MM.1S (cell line): Measurements from ENCODE around the gene BTBD6.

Source experiments
- EZH2 ChIP-seq: fragments of 300-600 bp; sonication (generic); optimal IDR thresholded peaks from 2 replicates; pipeline ENCODE3; 2017; ENCODE audit warnings: low read depth, mild to moderate bottlenecking, antibody characterized with exemption, low read length, mixed read lengths
- EZH2phosphoT487 ChIP-seq: fragments of 300-600 bp; sonication (generic); IDR thresholded peaks from 2 replicates; pipeline ENCODE4 v1.6.1; 2018; ENCODE audit warnings: antibody characterized with exemption, low read length
- TF ChIP-seq, protein P1 (sequence below): fragments of 300-600 bp; sonication (generic); IDR thresholded peaks from 2 replicates; pipeline ENCODE4 v1.5.1; 2016; ENCODE audit warnings: antibody characterized with exemption, low read length, mixed read lengths

DNA sequence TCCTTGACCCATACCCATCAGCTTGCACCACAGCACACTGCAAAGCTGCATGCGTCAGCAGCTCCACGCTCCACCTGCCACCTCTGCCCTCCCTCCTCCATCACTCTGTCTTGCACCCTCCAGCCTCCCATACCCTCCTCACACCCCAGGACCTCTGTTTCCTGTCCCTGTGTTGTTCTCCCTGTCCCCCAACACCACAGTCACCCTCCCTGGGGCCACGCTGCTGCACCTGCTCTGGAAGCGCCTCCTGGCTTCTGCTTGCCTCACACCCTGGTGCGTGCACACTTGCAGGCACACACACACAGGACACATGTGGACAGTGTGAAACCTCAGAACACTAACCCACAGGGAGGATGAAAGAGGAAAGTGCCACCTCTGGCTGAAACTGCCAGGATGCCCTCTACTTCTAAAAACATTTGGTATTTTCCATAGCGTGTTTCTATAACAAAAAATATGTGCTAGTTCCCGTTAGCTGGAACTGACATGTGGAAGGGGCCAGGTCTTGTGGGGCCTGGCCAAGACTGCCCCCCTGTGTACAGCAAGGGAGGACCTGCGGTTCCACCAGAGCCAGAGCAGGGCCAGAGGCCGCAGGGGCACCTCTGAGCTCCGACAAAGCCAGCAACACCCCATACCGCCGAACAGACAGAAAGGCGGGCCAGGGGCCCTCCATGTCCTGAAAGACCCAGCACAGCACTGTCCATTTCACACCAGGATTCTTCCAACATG, 42.5 kb downstream of the BTBD6 start:
- TF ChIP-seq, protein P1, sequence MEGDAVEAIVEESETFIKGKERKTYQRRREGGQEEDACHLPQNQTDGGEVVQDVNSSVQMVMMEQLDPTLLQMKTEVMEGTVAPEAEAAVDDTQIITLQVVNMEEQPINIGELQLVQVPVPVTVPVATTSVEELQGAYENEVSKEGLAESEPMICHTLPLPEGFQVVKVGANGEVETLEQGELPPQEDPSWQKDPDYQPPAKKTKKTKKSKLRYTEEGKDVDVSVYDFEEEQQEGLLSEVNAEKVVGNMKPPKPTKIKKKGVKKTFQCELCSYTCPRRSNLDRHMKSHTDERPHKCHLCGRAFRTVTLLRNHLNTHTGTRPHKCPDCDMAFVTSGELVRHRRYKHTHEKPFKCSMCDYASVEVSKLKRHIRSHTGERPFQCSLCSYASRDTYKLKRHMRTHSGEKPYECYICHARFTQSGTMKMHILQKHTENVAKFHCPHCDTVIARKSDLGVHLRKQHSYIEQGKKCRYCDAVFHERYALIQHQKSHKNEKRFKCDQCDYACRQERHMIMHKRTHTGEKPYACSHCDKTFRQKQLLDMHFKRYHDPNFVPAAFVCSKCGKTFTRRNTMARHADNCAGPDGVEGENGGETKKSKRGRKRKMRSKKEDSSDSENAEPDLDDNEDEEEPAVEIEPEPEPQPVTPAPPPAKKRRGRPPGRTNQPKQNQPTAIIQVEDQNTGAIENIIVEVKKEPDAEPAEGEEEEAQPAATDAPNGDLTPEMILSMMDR, result no peak
- TF ChIP-seq EZH2 (no peak), EZH2phosphoT487 (no peak)
